ENCODE results near the gene TM9SF1.

Gene TM9SF1

GRCh38 chr14:24178399-24179178, 16.7 kb downstream of the TM9SF1 start:
- DNase-seq (ENCODE audit: low spot score) = peak; percentile 52

GRCh38 chr14:24177891-24178290, 17.4 kb downstream of the TM9SF1 start:
- peak; percentile 53 for DNase-seq (ENCODE audit: low spot score)

- DNase-seq (ENCODE audit: low spot score) = peak; percentile 45
These were observed 18.0 kb downstream of the TM9SF1 start for GRCh38 chr14:24177041-24177825.

GRCh38 chr14:24176599-24176998, 18.6 kb downstream of the TM9SF1 start:
- DNase-seq (ENCODE audit: low spot score) = no peak

- DNase-seq (ENCODE audit: low spot score) = no peak
These were observed 22.4 kb downstream of the TM9SF1 start for GRCh38 chr14:24172871-24173281.

- DNase-seq (ENCODE audit: low spot score) = no peak
These were observed 22.9 kb downstream of the TM9SF1 start for GRCh38 chr14:24172261-24172860.

- peak; percentile 86 for DNase-seq (ENCODE audit: low spot score)
These were observed 23.6 kb downstream of the TM9SF1 start, which contains the start of gene REC8 for GRCh38 chr14:24171422-24172260. REC8 (plus strand) TSS chr14:24172080; CDS start chr14:24172553, 473 bp downstream.

GRCh38 chr14:24167469-24168114, 27.6 kb downstream of the TM9SF1 start:
- DNase-seq (ENCODE audit: low spot score) = no peak

GRCh38 chr14:24165785-24166184, 29.5 kb downstream of the TM9SF1 start:
- DNase-seq (ENCODE audit: low spot score) = peak; percentile 62

GRCh38 chr14:24164518-24164991, 30.7 kb downstream of the TM9SF1 start:
- DNase-seq (ENCODE audit: low spot score) = peak; percentile 53

- no peak for DNase-seq (ENCODE audit: low spot score)
These were observed 33.1 kb downstream of the TM9SF1 start for GRCh38 chr14:24162093-24162492.

GRCh38 chr14:24160850-24161804, 34.1 kb downstream of the TM9SF1 start, which contains the start of gene IRF9:
IRF9 (plus strand) TSS chr14:24161265; CDS start chr14:24162145, 880 bp downstream.
- peak; percentile 94 for DNase-seq (ENCODE audit: low spot score)

- DNase-seq (ENCODE audit: low spot score) = no peak
These were observed 34.8 kb downstream of the TM9SF1 start for GRCh38 chr14:24160499-24160849.

- peak; percentile 61 for DNase-seq (ENCODE audit: low spot score)
These were observed 35.3 kb downstream of the TM9SF1 start for GRCh38 chr14:24159777-24160498.

GRCh38 chr14:24157331-24157730, 37.9 kb downstream of the TM9SF1 start:
- no peak for DNase-seq (ENCODE audit: low spot score)

GRCh38 chr14:24156840-24157239, 38.4 kb downstream of the TM9SF1 start:
- DNase-seq (ENCODE audit: low spot score) = no peak

- no peak for DNase-seq (ENCODE audit: low spot score)
These were observed 40.1 kb downstream of the TM9SF1 start for GRCh38 chr14:24155100-24155499.

- DNase-seq (ENCODE audit: low spot score) = no peak
These were observed 43.7 kb downstream of the TM9SF1 start for GRCh38 chr14:24151404-24152080.

- no peak for DNase-seq (ENCODE audit: low spot score)
These were observed 44.2 kb downstream of the TM9SF1 start for GRCh38 chr14:24150993-24151392.

All from left forelimb (tissue), 1 donor.